DOHH2 (cell line): ENCODE results near the gene GMPR.

Experiments
- H3F3A ChIP-seq: fragments of 200-600 bp; sonication (generic), shearing (Covaris generic); 2 replicates; pipeline ENCODE4 v1.6.0; 2016; ENCODE audit warnings: antibody characterized with exemption, mild to moderate bottlenecking; ENCODE audit not compliant: control insufficient read depth, insufficient read depth
- H3K27ac ChIP-seq: fragments of 200-600 bp; sonication (generic); 2 replicates; pipeline ENCODE4 v1.5.1; 2014; ENCODE audit warnings: low read depth, mild to moderate bottlenecking, low read length, moderate library complexity
- H3K27me3 ChIP-seq: fragments of 200-600 bp; sonication (generic); 2 replicates; pipeline ENCODE4 v1.6.1; 2014; ENCODE audit warnings: mild to moderate bottlenecking, low read length, mixed read lengths; ENCODE audit not compliant: control insufficient read depth
- H3K36me3 ChIP-seq: fragments of 200-600 bp; sonication (generic); 2 replicates; pipeline ENCODE4 v1.6.1; 2014; ENCODE audit warnings: mild to moderate bottlenecking, low read length, moderate library complexity, mixed read lengths; ENCODE audit not compliant: control insufficient read depth
- H3K4me1 ChIP-seq: fragments of 200-600 bp; sonication (generic); 2 replicates; pipeline ENCODE4 v1.6.1; 2014; ENCODE audit warnings: mild to moderate bottlenecking, low read length, mixed read lengths; ENCODE audit not compliant: control insufficient read depth
- H3K4me2 ChIP-seq: fragments of 200-600 bp; sonication (generic); 2 replicates; pipeline ENCODE4 v1.6.0; 2014; ENCODE audit warnings: mild to moderate bottlenecking, low read length, moderate library complexity
- H3K4me3 ChIP-seq: fragments of 200-600 bp; sonication (generic); 2 replicates; pipeline ENCODE4 v1.5.1; 2014; ENCODE audit warnings: mild to moderate bottlenecking, low read length, mixed read lengths
- H3K79me2 ChIP-seq: fragments of 200-600 bp; sonication (generic); 2 replicates; pipeline ENCODE4 v1.6.1; 2014; ENCODE audit warnings: mild to moderate bottlenecking, low read length, mixed read lengths; ENCODE audit not compliant: control insufficient read depth
- H3K9me2 ChIP-seq: fragments of 200-600 bp; sonication (generic); replicated peaks from 2 replicates; pipeline ENCODE4 v1.6.1; 2014; ENCODE audit warnings: mild to moderate bottlenecking, low read length, mixed read lengths; ENCODE audit not compliant: control insufficient read depth
- H3K9me3 ChIP-seq: fragments of 200-600 bp; sonication (generic); 2 replicates; pipeline ENCODE4 v1.6.1; 2014; ENCODE audit warnings: antibody characterized with exemption, low read length, mixed read lengths; ENCODE audit not compliant: control insufficient read depth, insufficient read depth
- H4K20me1 ChIP-seq: fragments of 200-600 bp; sonication (generic); 2 replicates; pipeline ENCODE4 v1.6.0; 2014; ENCODE audit warnings: low read depth, mild to moderate bottlenecking, antibody characterized with exemption, low read length, moderate library complexity; ENCODE audit not compliant: control insufficient read depth, insufficient read depth
- EZH2phosphoT487 ChIP-seq: fragments of 200-600 bp; sonication (generic); IDR thresholded peaks from 2 replicates; pipeline ENCODE4 v1.6.1; 2017; ENCODE audit warnings: borderline replicate concordance, mild to moderate bottlenecking, antibody characterized with exemption, low read length, moderate library complexity, mixed read lengths
- TF ChIP-seq, protein P1 (sequence below): fragments of 200-600 bp; sonication (generic); IDR thresholded peaks from one replicate; pipeline ENCODE4 v1.5.1; 2014; ENCODE audit warnings: antibody characterized with exemption, mild to moderate bottlenecking, low read depth, low read length; ENCODE audit not compliant: poor library complexity, severe bottlenecking

GMPR gene

DNA sequence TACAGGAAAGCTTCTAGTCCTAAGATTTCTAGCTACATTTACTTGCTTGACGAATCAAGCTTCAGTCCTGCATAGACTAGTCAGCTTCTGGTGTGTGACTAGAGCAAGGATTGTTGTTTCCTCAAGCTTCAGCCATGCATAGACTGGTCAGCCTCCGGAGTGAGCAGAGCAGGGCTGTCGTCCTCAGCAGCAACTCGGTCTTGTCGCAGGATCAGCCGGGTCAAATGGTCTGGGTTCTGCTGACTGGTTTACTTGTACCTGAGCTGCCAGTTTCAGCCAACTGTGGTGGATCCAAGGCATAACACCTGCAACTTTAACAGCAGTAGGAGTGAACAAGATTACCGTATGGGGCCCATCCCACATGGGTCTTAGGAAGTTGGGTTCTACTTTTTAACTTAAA lies 10.8 kb upstream of the GMPR start:
- TF ChIP-seq, protein P1, sequence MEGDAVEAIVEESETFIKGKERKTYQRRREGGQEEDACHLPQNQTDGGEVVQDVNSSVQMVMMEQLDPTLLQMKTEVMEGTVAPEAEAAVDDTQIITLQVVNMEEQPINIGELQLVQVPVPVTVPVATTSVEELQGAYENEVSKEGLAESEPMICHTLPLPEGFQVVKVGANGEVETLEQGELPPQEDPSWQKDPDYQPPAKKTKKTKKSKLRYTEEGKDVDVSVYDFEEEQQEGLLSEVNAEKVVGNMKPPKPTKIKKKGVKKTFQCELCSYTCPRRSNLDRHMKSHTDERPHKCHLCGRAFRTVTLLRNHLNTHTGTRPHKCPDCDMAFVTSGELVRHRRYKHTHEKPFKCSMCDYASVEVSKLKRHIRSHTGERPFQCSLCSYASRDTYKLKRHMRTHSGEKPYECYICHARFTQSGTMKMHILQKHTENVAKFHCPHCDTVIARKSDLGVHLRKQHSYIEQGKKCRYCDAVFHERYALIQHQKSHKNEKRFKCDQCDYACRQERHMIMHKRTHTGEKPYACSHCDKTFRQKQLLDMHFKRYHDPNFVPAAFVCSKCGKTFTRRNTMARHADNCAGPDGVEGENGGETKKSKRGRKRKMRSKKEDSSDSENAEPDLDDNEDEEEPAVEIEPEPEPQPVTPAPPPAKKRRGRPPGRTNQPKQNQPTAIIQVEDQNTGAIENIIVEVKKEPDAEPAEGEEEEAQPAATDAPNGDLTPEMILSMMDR: no peak
- no peak for TF ChIP-seq EZH2phosphoT487
- Histone ChIP-seq H3F3A (no peaks in the 10 kb centered on the region), H4K20me1 (no peaks in the 10 kb centered on the region), H3K9me2 (no peaks in the 10 kb centered on the region), H3K4me2 (no peak overlapping the region), H3K79me2 (no peaks in the 10 kb centered on the region), H3K4me1 (0 out of 2 replicates have a peak, but pooled peaks cover 4% of the 10 kb centered on the region), H3K27me3 (peaks cover 29% of the 10 kb centered on the region), H3K27ac (no peak overlapping the region), H3K36me3 (no peaks in the 10 kb centered on the region), H3K9me3 (no peaks in the 10 kb centered on the region), H3K4me3 (no peak overlapping the region)

GRCh38 chr6:16228043-16228442 lies 10.3 kb upstream of the GMPR start:
- TF ChIP-seq, protein P1: no peak
- TF ChIP-seq EZH2phosphoT487: no peak
- H3K27ac ChIP-seq: no peak overlapping the region
- H3K9me3 ChIP-seq: no peaks in the 10 kb centered on the region
- no peaks in the 10 kb centered on the region for H4K20me1 ChIP-seq
- no peaks in the 10 kb centered on the region for H3K36me3 ChIP-seq
- no peak overlapping the region for H3K4me3 ChIP-seq
- no peaks in the 10 kb centered on the region for H3F3A ChIP-seq
- no peaks in the 10 kb centered on the region for H3K79me2 ChIP-seq
- H3K4me1 ChIP-seq: 0 out of 2 replicates have a peak, but pooled peaks cover 4% of the 10 kb centered on the region
- H3K4me2 ChIP-seq: no peak overlapping the region
- peaks cover 29% of the 10 kb centered on the region for H3K27me3 ChIP-seq
- H3K9me2 ChIP-seq: no peaks in the 10 kb centered on the region

GRCh38 chr6:16228709-16229665 lies 9.4 kb upstream of the GMPR start:
- peaks cover 8% of the 10 kb centered on the region; the same call in 1 of the 2 replicates for H3K4me1 ChIP-seq
- H3K9me3 ChIP-seq: no peaks in the 10 kb centered on the region
- H3K9me2 ChIP-seq: no peaks in the 10 kb centered on the region
- H3K27ac ChIP-seq: no peak overlapping the region
- H3K4me3 ChIP-seq: no peak overlapping the region
- no peaks in the 10 kb centered on the region for H3F3A ChIP-seq
- peaks cover 29% of the 10 kb centered on the region for H3K27me3 ChIP-seq
- no peak overlapping the region for H3K4me2 ChIP-seq
- no peaks in the 10 kb centered on the region for H4K20me1 ChIP-seq
- TF ChIP-seq EZH2phosphoT487: no peak
- TF ChIP-seq, protein P1: no peak
- no peaks in the 10 kb centered on the region for H3K79me2 ChIP-seq
- H3K36me3 ChIP-seq: no peaks in the 10 kb centered on the region
